HepG2 (cell line): ENCODE results near the gene TNFSF9. TPM values are rescaled to one million over a fixed set of nuclear protein-coding genes. Genes with fewer than 3 reads are reported as not detected.

Source experiments
- HNF1B ChIP-seq: sonication (generic); formaldehyde crosslinking; IDR thresholded peaks from 2 replicates; pipeline ENCODE4 v1.5.1; 2020; ENCODE audit warnings: mild to moderate bottlenecking, moderate library complexity, missing genetic modification reagents
- KDM3A ChIP-seq: IDR thresholded peaks from 2 replicates; pipeline ENCODE4 v1.6.1; 2018; ENCODE audit warnings: low read depth, missing compliant biosample characterization
- POLR2A ChIP-seq, 2 experiments: IDR thresholded peaks; 2 replicates each; pipeline ENCODE4 v1.6.1; 2011; ENCODE audit warnings: low read depth in 2 of 2, low read length in 2 of 2, mild to moderate bottlenecking in 1 of 2, moderate library complexity in 1 of 2; ENCODE audit not compliant: insufficient read depth in 1 of 2
- ZBTB25 ChIP-seq: IDR thresholded peaks from 2 replicates; pipeline ENCODE4 v1.6.1; 2018; ENCODE audit warnings: missing genetic modification reagents
- ZNF251 ChIP-seq: sonication (generic); formaldehyde crosslinking; IDR thresholded peaks from 2 replicates; pipeline ENCODE4 v1.9.0; 2021; ENCODE audit warnings: mild to moderate bottlenecking, missing genetic modification reagents
- ZNF296 ChIP-seq: sonication (generic); formaldehyde crosslinking; conservative IDR thresholded peaks from 2 replicates; pipeline ENCODE4 v1.5.0; 2020; ENCODE audit warnings: mild to moderate bottlenecking, missing genetic modification reagents
- ZNF430 ChIP-seq: sonication (generic); formaldehyde crosslinking; IDR thresholded peaks from 2 replicates; pipeline ENCODE4 v1.9.0; 2021; ENCODE audit warnings: mild to moderate bottlenecking, missing genetic modification reagents
- ZNF616 ChIP-seq: sonication (generic); formaldehyde crosslinking; IDR thresholded peaks from 2 replicates; pipeline ENCODE4 v1.5.0; 2020; ENCODE audit warnings: low read depth, mild to moderate bottlenecking, missing genetic modification reagents
- ZNF639 ChIP-seq: conservative IDR thresholded peaks from 2 replicates; pipeline ENCODE4 v1.6.1; 2018; ENCODE audit warnings: missing genetic modification reagents
- ZNF687 ChIP-seq: sonication (generic); formaldehyde crosslinking; IDR thresholded peaks from 2 replicates; pipeline ENCODE4 v1.5.1; 2020; ENCODE audit warnings: mild to moderate bottlenecking, missing genetic modification reagents, moderate library complexity
- ZNF691 ChIP-seq: sonication (generic); formaldehyde crosslinking; IDR thresholded peaks from 2 replicates; pipeline ENCODE4 v1.4.0; 2020; ENCODE audit warnings: missing genetic modification reagents, low read depth, mild to moderate bottlenecking, borderline replicate concordance
- polyA plus RNA-seq, 8 experiments: library from polyadenylated mRNA; depleted of rRNA in 3 of 8; stranded (reverse) in 7 of 8; unstranded in 1 of 8; fragments of >200 nt; fragmentation: Illumina TruSeq in 4 of 8; extraction: Trizol in 4 of 8; gene quantifications; 2 replicates each; pipeline versions ENCODE4 v1.2.1 to v1.2.3, GENCODE V29; 2011 to 2016; ENCODE audit warnings: low read depth in 4 of 8, missing spikeins in 1 of 8, mixed read lengths in 1 of 8; ENCODE audit not compliant: insufficient read depth in 1 of 8
- total RNA-seq, 5 experiments: library from RNA; depleted of rRNA; stranded (reverse); fragments of >200 nt; fragmentation: Illumina TruSeq; extraction: Trizol; gene quantifications; 2 replicates each; pipeline ENCODE4 v1.2.3, GENCODE V29; 2016; ENCODE audit warnings: low read depth in 1 of 5
- TF ChIP-seq, protein P1 (sequence below): sonication (generic); formaldehyde crosslinking; IDR thresholded peaks from 2 replicates; pipeline ENCODE4 v1.8.0; 2022; ENCODE audit warnings: mild to moderate bottlenecking, missing genetic modification reagents, moderate library complexity
- TF ChIP-seq, protein P2 (sequence below), 2 experiments: sonication (generic) in 1 of 2; formaldehyde crosslinking in 1 of 2; IDR thresholded peaks; 2 replicates each; pipeline versions ENCODE4 v1.4.0 to v1.6.1; 2018 to 2020; ENCODE audit warnings: missing genetic modification reagents in 2 of 2, borderline replicate concordance in 1 of 2, low read depth in 1 of 2, mild to moderate bottlenecking in 1 of 2, missing biosample characterization in 1 of 2
- TF ChIP-seq, protein P3 (sequence below): sonication (generic); formaldehyde crosslinking; IDR thresholded peaks from 2 replicates; pipeline ENCODE4 v1.5.0; 2020; ENCODE audit warnings: missing genetic modification reagents, mild to moderate bottlenecking, borderline replicate concordance

TNFSF9 gene
- total and polyA plus RNA-seq, 2 of the 13 experiments (the other 11 are each of a cell fraction or from before 2014, with no cell fraction given): 1.0 to 1.8 TPM

DNA sequence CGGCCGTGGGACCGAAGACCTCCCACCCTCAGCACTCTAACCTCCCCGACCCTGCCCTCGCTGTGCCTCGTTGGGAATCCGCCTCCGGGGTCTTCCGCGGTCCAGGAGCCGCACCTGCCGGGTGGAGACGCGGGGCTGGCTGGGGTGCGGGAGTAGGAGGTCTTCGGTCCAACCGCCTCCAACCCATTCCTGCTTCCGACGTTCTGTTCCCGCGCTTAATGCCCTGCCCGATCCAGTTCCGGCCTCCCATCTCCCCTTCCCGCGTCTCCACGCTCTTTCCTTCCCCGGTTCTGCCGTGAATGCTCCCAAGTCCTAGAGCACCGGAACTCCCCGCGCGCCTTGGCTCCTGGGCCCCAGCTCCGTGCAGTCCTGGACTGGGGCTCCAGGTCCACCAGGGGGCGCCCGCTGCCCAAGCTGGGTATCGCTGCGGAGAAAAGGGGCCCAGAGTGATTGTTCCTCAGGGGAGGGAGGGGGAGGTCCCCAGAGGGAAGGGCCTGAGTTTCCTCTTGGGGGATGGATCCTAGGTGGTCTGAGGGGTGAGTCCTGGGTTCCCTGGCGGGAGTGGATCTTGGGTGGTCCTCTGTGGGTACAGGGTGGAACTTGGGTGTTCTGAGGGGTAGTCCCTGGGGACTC lies 14.1 kb upstream of the TNFSF9 start (continued):
- TF ChIP-seq ZNF639 (0 out of 2 replicates have a peak, but pooled peaks have one; percentile 49), ZNF687 (CRISPR knock-in tag) (peak; percentile 78), ZBTB25 (no peak), POLR2A (IDR thresholded peaks at IDR 0.05; ENCODE audit: insufficient read depth in 1 of 2, low read depth in 2 of 2, low read length in 2 of 2) (no peak), ZNF430 (CRISPR knock-in tag) (no peak; the same call in 1 of the 2 replicates), ZNF691 (CRISPR knock-in tag) (0 out of 2 replicates have a peak, but pooled peaks have one; percentile 36), ZNF251 (CRISPR knock-in tag) (no peak), ZNF616 (CRISPR knock-in tag) (peak; percentile 65; the same call in 1 of the 2 replicates), ZNF296 (no peak), HNF1B (peak; percentile 81; the same call in 1 of the 2 replicates), KDM3A (CRISPR knock-in tag) (peak; percentile 77; the same call in 1 of the 2 replicates)
- TF ChIP-seq, protein P1, sequence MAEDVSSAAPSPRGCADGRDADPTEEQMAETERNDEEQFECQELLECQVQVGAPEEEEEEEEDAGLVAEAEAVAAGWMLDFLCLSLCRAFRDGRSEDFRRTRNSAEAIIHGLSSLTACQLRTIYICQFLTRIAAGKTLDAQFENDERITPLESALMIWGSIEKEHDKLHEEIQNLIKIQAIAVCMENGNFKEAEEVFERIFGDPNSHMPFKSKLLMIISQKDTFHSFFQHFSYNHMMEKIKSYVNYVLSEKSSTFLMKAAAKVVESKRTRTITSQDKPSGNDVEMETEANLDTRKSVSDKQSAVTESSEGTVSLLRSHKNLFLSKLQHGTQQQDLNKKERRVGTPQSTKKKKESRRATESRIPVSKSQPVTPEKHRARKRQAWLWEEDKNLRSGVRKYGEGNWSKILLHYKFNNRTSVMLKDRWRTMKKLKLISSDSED (CRISPR knock-in tag): no peak
- TF ChIP-seq, protein P2, sequence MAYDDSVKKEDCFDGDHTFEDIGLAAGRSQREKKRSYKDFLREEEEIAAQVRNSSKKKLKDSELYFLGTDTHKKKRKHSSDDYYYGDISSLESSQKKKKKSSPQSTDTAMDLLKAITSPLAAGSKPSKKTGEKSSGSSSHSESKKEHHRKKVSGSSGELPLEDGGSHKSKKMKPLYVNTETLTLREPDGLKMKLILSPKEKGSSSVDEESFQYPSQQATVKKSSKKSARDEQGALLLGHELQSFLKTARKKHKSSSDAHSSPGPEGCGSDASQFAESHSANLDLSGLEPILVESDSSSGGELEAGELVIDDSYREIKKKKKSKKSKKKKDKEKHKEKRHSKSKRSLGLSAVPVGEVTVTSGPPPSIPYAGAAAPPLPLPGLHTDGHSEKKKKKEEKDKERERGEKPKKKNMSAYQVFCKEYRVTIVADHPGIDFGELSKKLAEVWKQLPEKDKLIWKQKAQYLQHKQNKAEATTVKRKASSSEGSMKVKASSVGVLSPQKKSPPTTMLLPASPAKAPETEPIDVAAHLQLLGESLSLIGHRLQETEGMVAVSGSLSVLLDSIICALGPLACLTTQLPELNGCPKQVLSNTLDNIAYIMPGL (CRISPR knock-in tag; IDR thresholded peaks at IDR 0.05; ENCODE audit: borderline replicate concordance in 1 of 2, low read depth in 1 of 2): peak; percentile 87 to 90
- TF ChIP-seq, protein P3, sequence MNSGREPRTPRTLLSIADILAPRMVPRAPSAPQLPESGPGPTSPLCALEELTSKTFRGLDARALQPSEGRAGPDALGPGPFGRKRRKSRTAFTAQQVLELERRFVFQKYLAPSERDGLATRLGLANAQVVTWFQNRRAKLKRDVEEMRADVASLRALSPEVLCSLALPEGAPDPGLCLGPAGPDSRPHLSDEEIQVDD: no peak
